Kidney capillary endothelial cell (primary cell): ENCODE data around the gene BOD1L1.

Source experiments
- DNase-seq: peaks from one replicate; pipeline ENCODE4 v3.0.0-alpha.2; 2018; ENCODE audit warnings: low spot score

BOD1L1 gene

DNA sequence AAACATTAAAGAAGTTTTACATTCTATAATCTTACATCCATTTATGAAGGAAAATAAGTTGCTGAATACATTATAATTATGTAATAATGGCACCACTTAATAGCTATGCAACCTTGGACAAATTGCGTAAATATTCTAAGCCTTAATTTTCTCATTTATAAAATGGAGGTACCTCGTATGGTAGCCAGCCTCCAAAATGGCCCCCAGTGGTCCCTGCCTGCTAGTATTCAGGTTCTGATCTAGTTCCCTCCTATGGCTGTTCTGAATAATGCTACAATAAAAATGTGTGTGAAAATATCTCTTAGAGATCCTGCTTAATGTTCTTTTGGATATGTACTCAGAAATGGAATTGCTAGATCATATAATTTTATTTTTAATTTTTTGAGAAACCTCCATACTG is 72.2 kb downstream of the BOD1L1 start:
- no peak for DNase-seq

GRCh38 chr4:13553081-13553480 is 74.4 kb downstream of the BOD1L1 start:
- DNase-seq = no peak

GRCh38 chr4:13548984-13549546 is 78.5 kb downstream of the BOD1L1 start:
- peak; percentile 67 for DNase-seq

DNA sequence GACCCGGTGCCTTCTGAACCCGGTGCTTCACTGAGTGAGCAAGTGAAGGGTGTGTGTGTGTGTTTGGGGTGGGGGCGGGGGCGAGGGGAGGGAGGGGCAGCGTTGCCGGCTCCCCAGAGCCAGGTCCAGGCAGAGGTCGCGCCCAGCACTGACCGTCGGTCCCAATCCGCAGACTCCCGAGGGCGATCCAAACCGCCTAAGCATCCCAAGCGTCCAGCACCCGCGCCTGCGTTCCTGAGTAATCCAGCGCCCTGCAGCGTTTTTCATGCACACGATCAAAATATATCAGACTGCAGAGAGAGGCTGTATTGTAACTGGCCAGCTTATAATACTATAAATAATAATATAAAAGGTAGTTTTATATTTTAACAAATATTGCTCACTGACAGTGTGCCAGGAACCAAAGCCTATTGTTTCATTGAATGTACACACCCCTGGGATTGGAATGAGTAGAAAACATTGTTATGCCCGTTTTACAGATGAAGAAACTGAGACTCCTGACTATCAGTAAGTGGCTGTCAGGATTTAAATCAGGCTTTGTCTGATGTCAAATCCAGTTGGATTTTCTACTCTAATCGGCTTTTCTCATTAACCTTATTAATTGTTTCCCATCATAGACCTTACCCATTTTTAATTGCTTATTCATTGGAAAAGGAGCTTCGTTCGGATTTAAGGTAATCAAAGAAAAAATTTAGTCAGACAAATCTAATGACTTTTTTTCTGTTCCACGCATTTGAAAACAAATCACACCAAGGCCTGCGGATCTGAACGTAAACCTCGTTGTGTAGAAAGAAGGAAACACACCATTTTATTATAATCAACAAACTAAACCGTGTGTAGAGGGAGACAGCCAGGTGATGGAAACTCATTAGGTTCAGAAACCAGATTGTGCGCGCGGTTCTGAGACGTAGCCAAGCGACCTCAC is 79.2 kb downstream of the BOD1L1 start:
- DNase-seq = no peak

DNA sequence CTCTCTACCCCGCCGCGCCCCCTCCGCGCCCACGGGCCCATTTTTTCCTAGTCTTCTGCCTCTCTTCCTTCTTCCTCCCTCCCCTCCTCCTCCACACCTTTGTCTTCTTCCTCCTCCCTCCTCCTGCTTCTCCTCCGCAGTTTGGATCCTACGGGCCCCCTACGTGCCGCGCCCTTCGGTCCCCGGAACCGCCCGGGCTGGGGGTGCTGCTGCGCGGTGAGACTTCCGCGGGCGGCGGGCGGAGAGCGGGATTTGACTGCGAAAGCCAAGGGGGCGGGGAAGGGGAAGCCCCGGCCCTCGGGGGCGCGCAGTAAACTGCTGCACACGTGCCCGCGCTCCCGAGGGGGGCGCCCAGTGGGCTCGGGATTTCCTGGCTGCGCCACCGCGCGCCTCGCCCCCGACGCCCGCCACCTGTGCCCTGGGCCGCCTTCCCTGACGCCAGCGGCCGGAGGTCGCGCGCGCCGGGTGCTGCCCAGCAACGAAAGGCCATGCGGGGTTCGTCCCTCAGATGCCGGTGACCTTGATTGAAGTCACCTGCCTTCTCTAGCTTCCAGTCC is 80.0 kb downstream of the BOD1L1 start:
- DNase-seq = no peak

DNA sequence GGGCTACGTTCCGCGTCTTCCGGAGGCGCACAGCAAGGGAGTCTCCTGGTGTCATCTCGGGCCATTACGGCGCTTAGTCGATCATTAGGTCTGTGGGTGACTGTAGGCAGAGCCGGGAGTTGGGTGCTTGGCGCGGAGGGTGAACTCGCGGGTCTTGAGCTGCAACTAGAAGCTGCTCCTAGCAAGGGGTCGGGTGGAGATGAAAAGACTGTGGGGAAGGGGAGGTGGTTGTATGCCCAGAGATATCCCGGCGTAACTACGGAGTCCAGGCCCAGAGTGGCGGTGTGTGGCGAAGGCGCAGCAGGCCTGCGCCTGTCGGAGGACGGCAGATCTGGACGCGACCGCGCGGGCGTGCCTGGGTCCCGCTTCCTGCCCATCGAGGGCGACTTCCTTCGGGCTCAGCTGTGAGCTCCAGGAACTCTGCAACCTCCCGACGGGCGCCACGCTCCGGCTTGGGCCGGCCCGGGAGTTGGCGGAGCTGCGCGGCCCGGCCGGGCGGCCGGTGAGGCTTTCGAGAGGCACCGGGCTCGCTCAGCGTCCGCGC is 80.5 kb downstream of the BOD1L1 start:
- no peak for DNase-seq

DNA sequence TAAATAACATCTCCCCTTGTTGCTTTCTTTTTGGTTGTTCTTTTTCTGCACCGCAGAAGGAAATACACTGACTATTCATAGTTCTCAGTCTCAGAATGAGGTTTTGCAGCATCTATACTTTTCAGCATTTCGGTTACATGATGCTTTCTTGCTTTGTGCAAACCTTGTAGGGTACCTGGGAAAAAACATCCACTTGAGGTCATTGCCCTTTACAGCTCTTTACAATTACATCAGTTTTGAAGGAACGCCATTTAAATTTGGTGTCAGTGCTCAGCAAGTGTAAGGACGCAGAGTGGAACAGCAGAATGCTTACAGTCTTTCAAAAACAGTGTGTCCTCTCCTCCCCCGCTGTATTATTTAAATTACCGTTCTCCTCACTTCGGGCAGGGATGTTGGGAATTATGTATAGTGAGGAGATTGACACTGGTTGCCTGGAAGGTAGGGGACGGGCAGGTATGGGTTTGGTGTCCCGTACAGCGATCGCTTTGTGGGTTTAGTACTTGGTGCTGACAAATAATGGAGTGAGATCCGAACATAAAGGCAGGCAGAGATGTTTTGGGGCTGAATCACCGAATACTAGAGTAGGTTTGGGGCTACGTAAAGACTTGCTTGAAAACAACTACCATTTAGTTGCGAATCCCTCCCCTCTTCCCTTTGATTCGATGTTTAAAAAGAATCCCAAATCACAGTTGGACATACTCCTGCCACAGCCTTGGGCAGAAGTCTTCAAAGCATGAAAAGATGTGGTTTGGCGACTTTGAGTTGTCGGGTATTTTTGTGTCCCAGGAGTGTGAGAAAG is 81.2 kb downstream of the BOD1L1 start:
- DNase-seq = no peak

DNA sequence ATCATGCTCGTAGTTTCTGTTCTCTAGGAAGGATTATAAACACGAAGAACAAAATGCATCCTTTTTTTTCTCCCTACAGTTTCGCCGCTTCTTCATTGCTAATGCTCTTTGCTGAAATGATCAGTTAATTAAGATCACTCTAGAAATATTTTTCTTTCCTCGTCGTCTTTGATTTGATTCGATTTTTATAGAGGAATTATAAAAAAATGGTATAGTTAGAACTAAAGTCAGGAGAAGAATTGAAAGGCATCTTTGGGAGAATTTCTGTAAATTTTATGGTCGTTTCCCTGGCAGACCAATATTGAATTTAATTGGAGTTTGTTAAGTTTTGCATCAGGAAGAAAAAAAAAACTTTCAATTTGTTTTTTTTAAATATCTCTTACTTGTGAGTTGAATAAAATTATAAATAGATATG is 82.1 kb downstream of the BOD1L1 start:
- DNase-seq = no peak

DNA sequence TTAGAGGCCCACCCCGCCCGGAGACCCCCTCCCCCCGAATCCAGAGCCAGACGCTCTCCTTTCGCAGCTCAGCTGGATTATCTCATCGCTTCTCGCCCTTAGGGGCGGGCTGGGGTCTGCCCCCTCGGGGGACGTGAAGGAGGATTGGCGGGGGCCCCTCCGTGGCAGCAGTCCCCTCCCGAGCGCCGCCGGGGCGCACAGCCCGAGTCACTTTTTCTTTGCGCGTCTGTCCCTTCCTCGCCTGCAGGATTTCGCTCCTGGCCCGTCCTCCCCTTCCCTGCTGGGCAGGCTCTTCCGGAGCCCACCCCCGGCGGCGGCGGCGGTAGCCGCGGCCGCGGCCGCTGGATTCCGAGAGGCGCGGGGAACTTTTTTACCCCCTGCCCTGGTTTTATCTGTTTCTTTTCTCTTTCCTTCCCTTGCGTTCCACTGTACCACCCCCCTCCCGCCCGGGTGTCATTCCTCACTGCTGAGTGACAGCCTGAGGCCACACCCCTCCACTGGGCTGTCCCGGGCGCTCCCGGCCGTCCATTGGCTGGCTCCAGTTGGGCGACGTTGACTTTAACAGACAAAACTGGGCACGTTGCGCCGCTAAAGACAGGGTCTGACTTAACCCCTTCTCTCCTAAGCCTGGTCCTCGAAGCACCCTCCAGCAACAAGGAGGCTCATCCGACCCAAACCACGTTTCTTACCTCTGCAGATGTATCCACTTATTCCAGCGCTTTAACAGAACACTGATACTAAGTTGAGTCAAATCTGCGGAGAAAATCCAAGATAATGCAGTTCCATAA is 82.7 kb downstream of the BOD1L1 start:
- DNase-seq = no peak

DNA sequence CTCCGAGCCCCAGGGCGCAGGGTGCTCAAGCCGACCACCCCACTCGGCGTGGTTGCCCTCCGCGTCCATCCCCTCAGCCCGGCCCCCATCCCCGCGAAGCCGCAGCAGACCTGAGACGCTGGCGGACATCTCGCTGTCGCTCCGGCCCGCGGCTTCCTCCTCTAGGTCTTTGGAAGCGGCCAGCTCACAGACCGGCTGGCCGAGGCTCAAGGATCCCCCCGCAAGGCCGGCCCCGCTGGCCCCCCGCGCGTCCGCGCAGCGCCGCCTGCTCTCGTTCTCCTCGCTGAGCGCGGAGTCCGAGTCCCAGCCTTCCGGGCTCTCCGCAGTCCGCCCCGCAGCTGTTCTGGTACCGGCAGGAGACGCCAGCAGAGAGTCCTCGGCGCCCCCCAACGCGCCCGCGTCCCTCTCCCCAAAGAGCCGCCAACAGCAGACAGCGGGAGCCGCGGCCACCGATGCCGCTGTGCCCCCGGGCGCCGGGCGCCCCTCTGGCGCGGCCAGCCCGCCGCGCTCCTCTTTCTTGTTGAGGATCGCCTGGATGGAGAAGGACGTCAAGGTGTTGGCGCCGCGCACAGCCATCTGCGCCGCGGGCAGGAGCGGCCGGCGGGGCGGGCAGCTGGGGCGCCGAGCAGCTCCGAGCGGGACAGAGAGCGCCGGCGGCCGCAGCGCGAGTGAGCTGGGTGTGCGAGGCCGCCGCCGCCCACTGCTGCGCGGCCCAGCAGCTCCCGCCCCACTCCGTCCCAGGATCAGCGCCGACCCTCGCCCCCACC is 83.5 kb downstream of the BOD1L1 start, which contains the start of gene NKX3-2:
TSS of gene NKX3-2 (minus strand) at position 670 of the 767 bp plus-strand sequence. CDS start at position 576, 94 bp downstream.
- no peak for DNase-seq

GRCh38 chr4:13543032-13543838 is 84.3 kb downstream of the BOD1L1 start:
- no peak for DNase-seq

- DNase-seq = no peak
Measured at GRCh38 chr4:13542577-13543031, 84.9 kb downstream of the BOD1L1 start.

DNA sequence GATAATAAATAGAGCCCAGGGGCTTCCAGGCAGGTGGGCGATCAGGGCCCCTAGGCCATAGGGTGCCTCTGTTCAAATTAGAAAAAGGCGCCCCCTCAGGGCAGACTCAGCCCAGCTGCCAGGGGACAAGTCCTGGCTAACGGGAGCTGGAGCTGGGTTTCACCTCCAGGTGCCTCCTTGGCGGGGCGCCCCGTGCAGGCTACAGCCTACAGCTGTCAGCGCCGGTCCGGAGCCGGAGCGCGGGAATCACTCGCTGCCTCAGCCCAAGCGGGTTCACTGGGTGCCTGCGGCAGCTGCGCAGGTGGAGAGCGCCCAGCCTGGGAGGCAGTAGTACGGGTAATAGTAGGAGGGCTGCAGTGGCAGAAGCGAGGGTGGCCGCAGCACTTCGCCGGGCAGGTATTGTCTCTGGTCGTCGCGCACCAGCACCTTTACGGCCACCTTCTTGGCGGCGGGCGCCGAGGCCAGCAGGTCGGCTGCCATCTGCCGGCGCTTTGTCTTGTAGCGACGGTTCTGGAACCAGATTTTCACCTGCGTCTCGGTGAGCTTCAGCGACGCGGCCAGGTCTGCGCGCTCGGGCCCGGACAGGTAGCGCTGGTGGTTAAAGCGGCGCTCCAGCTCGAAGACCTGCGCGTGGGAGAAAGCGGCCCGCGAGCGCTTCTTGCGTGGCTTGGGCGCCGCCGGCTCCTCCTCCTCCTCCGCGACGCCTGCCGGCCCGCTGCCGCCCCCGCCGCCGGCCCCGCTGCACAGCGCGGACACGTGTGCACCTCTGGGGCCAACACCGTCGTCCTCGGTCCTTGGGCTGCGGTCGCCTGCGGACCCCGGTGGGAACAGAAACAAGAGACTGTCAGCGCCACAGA is 85.6 kb downstream of the BOD1L1 start:
- DNase-seq = no peak

GRCh38 chr4:13541176-13541604 is 86.3 kb downstream of the BOD1L1 start:
- no peak for DNase-seq

DNA sequence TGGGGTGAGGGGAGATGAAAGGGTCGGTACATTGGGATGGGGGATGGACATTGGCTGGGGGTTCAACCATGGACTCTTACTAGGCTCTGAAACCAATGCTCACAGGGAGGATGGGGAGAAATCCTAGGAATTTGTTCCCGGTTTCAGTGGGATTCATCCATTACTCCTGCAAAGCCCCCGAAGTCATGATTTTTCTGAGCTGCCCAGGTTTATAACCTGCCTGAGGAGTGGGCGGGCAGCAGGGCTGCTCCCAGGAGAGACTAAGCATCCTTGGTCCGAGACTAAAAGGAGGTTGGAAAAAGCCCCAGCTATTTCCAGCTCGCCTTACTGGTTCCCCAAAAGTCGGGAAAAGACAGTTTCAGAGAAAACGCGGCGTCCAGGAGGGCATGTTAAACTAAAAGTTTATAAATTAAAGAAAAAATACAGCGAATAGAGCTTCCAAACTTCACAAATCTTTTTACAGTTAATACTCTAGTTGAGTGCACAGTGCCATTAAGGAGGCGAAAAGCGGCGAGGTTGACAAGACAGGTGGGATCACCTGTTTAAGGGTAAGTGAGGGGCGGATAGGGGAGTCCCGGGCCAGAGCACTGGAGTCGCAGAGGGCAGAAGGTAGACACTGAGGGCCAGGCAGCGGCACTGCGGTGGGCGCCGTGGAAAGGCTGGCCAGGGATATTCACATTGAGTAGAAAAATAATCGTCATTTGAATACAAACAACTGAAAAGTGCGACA is 86.9 kb downstream of the BOD1L1 start:
- no peak for DNase-seq

GRCh38 chr4:13539619-13540445 is 87.7 kb downstream of the BOD1L1 start:
- DNase-seq = no peak
